ENCODE results near the gene ERG. TPM values are rescaled to one million over a fixed set of nuclear protein-coding genes. Genes with fewer than 3 reads are reported as not detected.

Gene ERG
- total and polyA plus RNA-seq, 9 of the 15 experiments (the other 6 are each of a cell fraction or from before 2014, with no cell fraction given) = 0.06 TPM; not detected in 8

- TF ChIP-seq SREBF1 (IDR thresholded peaks at IDR 0.05; ENCODE audit: borderline replicate concordance, low read depth, low read length) (no peak), TEAD2 (tag; IDR thresholded peaks at IDR 0.05) (no peak), GTF2F1 (IDR thresholded peaks at IDR 0.05; ENCODE audit: low read depth, low read length) (no peak), FOXO4 (CRISPR knock-in tag; IDR thresholded peaks at IDR 0.05) (no peak), ZNF197 (CRISPR knock-in tag; IDR thresholded peaks at IDR 0.05; ENCODE audit: low read depth) (0 out of 2 replicates have a peak, but pooled peaks have one; percentile 72), MBD2 (IDR thresholded peaks at IDR 0.05; ENCODE audit: borderline replicate concordance, low read depth) (peak; percentile 58; the same call in 1 of the 2 replicates), ZNF830 (CRISPR knock-in tag; IDR thresholded peaks at IDR 0.05) (no peak), SIN3B (IDR thresholded peaks at IDR 0.05; ENCODE audit: low read depth) (no peak), RFX5 (IDR thresholded peaks at IDR 0.05; ENCODE audit: low read depth, low read length) (no peak), ZSCAN32 (CRISPR knock-in tag; IDR thresholded peaks at IDR 0.05) (no peak), PML (IDR thresholded peaks at IDR 0.05; ENCODE audit: low read length) (peak; percentile 96), ZKSCAN3 (CRISPR knock-in tag; IDR thresholded peaks at IDR 0.05) (no peak), CCNT2 (IDR thresholded peaks at IDR 0.05; ENCODE audit: borderline replicate concordance, extremely low read depth, insufficient read length, low read depth, low read length) (peak; percentile 94), MTA3 (IDR thresholded peaks at IDR 0.05; ENCODE audit: borderline replicate concordance) (no peak), MEF2A (IDR thresholded peaks at IDR 0.05; ENCODE audit: control insufficient read depth, low read depth, low read length) (no peak), MED1 (CRISPR knock-in tag; IDR thresholded peaks at IDR 0.05; ENCODE audit: borderline replicate concordance) (no peak), HDAC8 (tag; IDR thresholded peaks at IDR 0.05) (no peak), PCBP2 (IDR thresholded peaks at IDR 0.05; ENCODE audit: low read depth, low read length, poor library complexity, severe bottlenecking) (no peak), HNRNPLL (IDR thresholded peaks at IDR 0.05; ENCODE audit: low read depth, low read length, poor library complexity, severe bottlenecking) (no peak), CHCHD3 (CRISPR knock-in tag; IDR thresholded peaks at IDR 0.05) (no peak), SMC3 (conservative IDR thresholded peaks at IDR 0.05; ENCODE audit: insufficient read depth, low read depth, low read length) (no peak), HMGXB4 (CRISPR knock-in tag; IDR thresholded peaks at IDR 0.05) (no peak), ZFP30 (CRISPR knock-in tag; IDR thresholded peaks at IDR 0.05; ENCODE audit: borderline replicate concordance) (no peak), U2AF1 (optimal IDR thresholded peaks at IDR 0.05; ENCODE audit: low read depth, low read length) (no peak)
- TF ChIP-seq, protein P1, sequence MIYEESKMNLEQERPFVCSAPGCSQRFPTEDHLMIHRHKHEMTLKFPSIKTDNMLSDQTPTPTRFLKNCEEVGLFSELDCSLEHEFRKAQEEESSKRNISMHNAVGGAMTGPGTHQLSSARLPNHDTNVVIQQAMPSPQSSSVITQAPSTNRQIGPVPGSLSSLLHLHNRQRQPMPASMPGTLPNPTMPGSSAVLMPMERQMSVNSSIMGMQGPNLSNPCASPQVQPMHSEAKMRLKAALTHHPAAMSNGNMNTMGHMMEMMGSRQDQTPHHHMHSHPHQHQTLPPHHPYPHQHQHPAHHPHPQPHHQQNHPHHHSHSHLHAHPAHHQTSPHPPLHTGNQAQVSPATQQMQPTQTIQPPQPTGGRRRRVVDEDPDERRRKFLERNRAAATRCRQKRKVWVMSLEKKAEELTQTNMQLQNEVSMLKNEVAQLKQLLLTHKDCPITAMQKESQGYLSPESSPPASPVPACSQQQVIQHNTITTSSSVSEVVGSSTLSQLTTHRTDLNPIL (CRISPR knock-in tag; IDR thresholded peaks at IDR 0.05) = no peak
These were observed 21.9 kb downstream of the ERG start (continued) for GRCh38 chr21:38476385-38476784.
